GM21786 (cell line): ENCODE measurements around the gene DDX60.

Experiments
- ATAC-seq: cut with Tn5 transposase; IDR thresholded peaks from one replicate; pipeline ENCODE4 v1.9.1; 2021; ENCODE audit not compliant: unreplicated experiment

The DDX60 gene

GRCh38 chr4:168208957-168209614 is 109.5 kb downstream of the DDX60 start:
- no peak for ATAC-seq

- ATAC-seq = no peak
Measured at GRCh38 chr4:168203233-168203911, 115.2 kb downstream of the DDX60 start.

- no peak for ATAC-seq
Measured at GRCh38 chr4:168200685-168201084, 117.9 kb downstream of the DDX60 start.

- ATAC-seq = peak; percentile 64
Measured at GRCh38 chr4:168199260-168199957, 119.1 kb downstream of the DDX60 start.

GRCh38 chr4:168197926-168198325 is 120.6 kb downstream of the DDX60 start:
- ATAC-seq = no peak

GRCh38 chr4:168188754-168189153 is 129.8 kb downstream of the DDX60 start:
- ATAC-seq = peak; percentile 81

GRCh38 chr4:168183717-168184571 is 134.6 kb downstream of the DDX60 start:
- no peak for ATAC-seq

DNA sequence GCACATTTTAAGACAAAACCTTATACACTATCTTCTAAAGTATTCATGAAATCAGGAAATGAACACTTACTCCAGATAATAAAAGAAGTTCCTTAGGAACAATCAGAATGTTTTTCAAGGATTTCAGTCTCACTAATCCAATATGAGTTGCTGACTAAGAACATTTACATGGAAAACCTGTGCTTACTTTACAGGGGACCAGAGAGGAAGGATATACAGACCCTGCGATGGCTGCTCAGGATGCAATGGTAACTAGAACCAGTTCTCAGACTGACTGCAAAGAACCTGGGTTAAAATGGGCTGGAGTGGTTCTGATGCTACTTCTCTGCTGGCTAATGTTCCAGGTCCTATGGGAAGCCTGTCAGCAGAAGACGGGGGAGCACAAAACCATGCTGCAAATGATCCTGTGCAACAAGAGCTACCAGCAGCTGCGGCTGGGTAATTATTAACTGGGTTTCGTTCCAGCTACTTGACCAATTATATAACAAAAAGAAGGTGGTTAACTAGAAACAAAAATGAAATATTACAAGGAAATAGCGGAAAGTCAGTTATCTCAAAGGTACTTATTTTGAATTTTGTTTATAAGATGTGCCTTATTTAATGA is 140.9 kb downstream of the DDX60 start:
- no peak for ATAC-seq

- ATAC-seq = no peak
Measured at GRCh38 chr4:168174308-168174707, 144.2 kb downstream of the DDX60 start.

GRCh38 chr4:168167714-168168284 is 150.8 kb downstream of the DDX60 start:
- peak; percentile 58 for ATAC-seq
